HG03342 (cell line): ENCODE measurements around the gene AHSA1.

Experiments
- ATAC-seq: cut with Tn5 transposase; IDR thresholded peaks from one replicate; pipeline ENCODE4 v1.9.1; 2021; ENCODE audit warnings: mild to moderate bottlenecking, moderate library complexity; ENCODE audit not compliant: unreplicated experiment

The AHSA1 gene

GRCh38 chr14:77507762-77508161 lies 49.9 kb downstream of the AHSA1 start:
- ATAC-seq = no peak

DNA sequence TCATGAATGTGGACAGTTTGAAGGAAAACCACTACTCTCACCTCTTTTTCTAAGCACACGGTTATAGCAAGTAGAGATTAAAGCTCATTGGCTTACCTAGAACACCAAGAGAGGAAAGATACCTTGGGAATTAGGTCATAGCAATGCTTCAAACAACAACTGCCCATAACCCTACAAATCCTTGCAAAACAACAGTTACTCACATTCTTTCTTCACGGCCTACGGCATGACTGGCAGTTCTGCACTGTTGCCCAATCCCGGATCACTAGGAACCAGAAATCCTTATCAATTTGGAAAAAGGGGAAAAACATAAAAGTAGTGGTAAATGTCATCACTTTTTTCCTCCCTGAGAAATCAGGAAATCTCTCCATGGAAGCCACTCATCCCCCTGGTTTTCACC lies 50.4 kb downstream of the AHSA1 start:
- ATAC-seq = no peak

DNA sequence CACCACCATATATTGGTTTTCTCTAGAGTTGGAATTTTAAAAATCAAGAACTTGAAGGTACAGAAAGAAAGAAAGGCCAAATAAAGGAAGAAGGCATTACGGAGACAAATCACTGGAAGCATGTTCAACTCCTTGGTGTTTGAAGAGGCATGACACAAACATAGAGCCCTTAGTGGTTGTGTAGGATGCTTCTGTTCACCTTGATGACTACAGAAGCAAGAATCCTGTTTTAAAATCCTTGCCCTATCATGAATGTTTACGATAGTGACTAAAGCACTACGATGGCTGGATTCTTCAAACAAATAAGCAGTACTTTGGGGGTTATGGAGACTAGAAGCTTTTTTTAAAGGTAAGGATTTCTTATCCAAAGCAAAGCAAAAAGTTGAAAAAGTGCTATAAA lies 51.0 kb downstream of the AHSA1 start:
- ATAC-seq = no peak

GRCh38 chr14:77509366-77509765 lies 51.5 kb downstream of the AHSA1 start:
- no peak for ATAC-seq

DNA sequence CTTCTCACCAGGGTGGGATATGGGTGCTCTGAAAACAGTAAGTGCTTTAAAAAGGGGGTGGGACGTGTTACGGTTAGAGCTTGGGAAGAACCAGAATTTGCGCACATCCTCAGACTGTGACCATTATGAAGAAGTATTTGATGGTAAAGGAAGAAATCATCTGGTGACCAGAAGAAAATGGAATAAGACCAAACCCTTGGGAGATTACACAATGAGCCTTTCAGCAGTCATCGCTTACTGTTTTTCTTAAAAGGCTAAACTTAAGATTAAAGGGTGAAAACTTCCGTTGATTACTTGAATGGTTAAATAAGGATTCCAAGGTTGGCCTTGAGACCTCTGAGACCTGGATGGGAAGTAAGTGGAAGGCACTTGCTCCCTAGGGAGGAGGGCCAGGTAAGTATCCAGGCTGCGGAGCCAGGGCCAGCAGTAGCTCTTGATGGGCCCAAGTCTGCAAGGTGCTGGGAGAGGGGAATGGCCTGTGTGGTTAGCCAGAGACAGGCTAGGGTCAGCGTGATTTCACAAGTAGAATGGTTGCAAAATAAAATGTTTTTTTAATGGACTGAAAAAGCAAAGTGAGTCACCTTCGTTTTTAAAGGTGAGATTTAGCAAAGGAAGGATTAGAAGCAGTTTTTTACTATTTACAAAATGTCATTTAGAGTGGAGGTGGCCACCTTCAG lies 53.7 kb downstream of the AHSA1 start:
- ATAC-seq = no peak

GRCh38 chr14:77516126-77516525 lies 58.2 kb downstream of the AHSA1 start:
- no peak for ATAC-seq
